Bronchial epithelial cell (primary cell): ENCODE results near the gene MYO1D. TPM values are rescaled to one million over a fixed set of nuclear protein-coding genes. Genes with fewer than 3 reads are reported as not detected.
A peak's percentile ranks its signal among the peaks of the same experiment; 100 is the strongest.

Source experiments
- DNase-seq: peaks from one replicate; pipeline ENCODE4 v3.0.0-alpha.2; 2010; ENCODE audit warnings: low read depth
- FAIRE-seq: peaks from 2 replicates; lab custom pipeline; 2011; peaks lifted over from hg19 to GRCh38; lab: Jason Lieb, UNC
- H3K27me3 ChIP-seq: 2 replicates; pipeline ENCODE4 v1.5.1; 2011; ENCODE audit warnings: low read length; ENCODE audit not compliant: control insufficient read depth, insufficient read depth
- H3K36me3 ChIP-seq: 2 replicates; pipeline ENCODE4 v1.5.1; 2011; ENCODE audit warnings: low read length; ENCODE audit not compliant: control insufficient read depth, insufficient read depth
- H3K4me3 ChIP-seq: 2 replicates; pipeline ENCODE4 v1.5.1; 2011; ENCODE audit warnings: mild to moderate bottlenecking, low read depth, low read length, control low read depth
- total RNA-seq: library from RNA; depleted of rRNA; stranded (reverse); fragments of >200 nt; gene quantifications from 2 replicates; pipeline ENCODE4 v1.2.1, GENCODE V29; 2014
- TF ChIP-seq, protein P1 (sequence below): IDR thresholded peaks from 2 replicates; pipeline ENCODE4 v1.5.1; 2011; ENCODE audit warnings: mild to moderate bottlenecking, moderate library complexity, low read length, control low read depth, inconsistent platforms; ENCODE audit not compliant: insufficient read depth, severe bottlenecking

Gene MYO1D
- total RNA-seq, 1 donor from 2014 or later, result 35.8 TPM

DNA sequence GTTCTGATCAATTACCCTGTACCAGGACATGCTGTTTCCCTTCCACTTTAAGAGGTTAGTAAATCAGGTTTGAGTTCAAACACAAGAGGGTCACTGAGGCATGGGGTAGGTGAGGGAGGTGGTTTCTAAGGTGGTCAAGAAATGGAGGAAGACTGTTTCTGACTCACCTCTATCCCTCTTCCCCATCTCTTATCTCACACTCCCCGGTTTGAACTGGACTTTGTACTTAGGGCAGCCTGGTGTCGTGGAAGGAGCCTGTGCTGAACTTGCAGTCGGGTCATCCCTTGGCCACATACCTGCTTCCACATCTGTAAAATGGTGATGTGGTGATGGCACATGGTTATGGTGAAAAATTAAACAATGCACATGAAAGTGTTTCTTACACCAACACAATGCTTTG lies 33.8 kb upstream of the MYO1D start:
- FAIRE-seq (peak; percentile 23), DNase-seq (no peak)
- TF ChIP-seq, protein P1, sequence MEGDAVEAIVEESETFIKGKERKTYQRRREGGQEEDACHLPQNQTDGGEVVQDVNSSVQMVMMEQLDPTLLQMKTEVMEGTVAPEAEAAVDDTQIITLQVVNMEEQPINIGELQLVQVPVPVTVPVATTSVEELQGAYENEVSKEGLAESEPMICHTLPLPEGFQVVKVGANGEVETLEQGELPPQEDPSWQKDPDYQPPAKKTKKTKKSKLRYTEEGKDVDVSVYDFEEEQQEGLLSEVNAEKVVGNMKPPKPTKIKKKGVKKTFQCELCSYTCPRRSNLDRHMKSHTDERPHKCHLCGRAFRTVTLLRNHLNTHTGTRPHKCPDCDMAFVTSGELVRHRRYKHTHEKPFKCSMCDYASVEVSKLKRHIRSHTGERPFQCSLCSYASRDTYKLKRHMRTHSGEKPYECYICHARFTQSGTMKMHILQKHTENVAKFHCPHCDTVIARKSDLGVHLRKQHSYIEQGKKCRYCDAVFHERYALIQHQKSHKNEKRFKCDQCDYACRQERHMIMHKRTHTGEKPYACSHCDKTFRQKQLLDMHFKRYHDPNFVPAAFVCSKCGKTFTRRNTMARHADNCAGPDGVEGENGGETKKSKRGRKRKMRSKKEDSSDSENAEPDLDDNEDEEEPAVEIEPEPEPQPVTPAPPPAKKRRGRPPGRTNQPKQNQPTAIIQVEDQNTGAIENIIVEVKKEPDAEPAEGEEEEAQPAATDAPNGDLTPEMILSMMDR, result no peak
- H3K27me3 ChIP-seq, result no peaks in the 10 kb centered on the region
- H3K36me3 ChIP-seq, result no peaks in the 10 kb centered on the region
- H3K4me3 ChIP-seq, result no peak overlapping the region

DNA sequence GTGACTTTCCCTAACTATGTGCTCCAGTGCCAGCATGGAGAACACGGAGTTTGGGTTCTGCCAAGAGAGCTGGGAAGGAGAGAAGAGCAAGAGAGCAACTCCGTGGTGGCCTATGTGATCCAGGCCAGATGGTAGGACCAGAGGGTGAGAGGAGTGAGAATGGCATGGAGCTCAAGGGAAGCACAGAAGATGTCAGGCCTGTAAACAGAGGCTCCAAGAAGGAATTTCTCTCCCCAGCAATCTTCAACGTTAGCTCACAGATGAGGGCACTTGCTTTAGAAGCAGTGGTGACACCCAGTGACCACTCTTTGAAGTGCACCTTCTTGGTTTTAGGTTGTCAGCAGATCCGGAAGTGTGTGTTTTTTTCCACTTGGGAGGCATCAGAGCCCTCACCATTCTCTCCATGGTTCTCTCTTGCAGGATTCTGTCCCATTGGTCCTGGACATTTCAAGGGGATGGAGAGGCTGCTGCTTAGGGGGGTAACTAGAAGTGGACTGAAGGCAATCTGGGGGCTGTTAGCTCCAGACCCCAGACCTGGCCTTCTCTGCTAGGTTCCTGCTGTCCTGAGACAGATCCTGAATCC lies 33.0 kb upstream of the MYO1D start:
- H3K27me3 ChIP-seq, result no peaks in the 10 kb centered on the region
- H3K36me3 ChIP-seq, result no peaks in the 10 kb centered on the region
- DNase-seq, result peak; percentile 85
- no peak overlapping the region for H3K4me3 ChIP-seq
- FAIRE-seq, result peak; percentile 90
- TF ChIP-seq, protein P1, result peak; percentile 86

DNA sequence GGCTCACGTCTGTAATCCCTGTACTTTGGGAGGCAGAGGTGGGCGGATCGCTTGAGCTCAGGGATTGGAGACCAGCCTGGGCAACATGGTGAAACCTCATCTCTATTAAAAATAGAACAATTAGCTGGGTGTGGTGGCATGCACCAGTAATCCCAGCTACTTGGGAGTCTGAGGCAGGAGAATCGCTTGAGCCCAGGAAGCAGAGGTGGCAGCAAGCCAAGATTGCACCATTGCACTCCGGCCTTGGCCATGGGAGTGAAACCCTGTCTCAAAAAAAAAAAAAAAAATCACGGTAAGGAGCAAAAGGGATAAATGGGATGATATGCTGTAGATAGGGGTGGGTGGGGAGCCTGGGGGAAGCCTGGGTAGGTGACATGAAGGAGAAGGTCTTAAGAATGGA lies 30.7 kb upstream of the MYO1D start:
- no peak for FAIRE-seq
- Histone ChIP-seq H3K36me3 (no peaks in the 10 kb centered on the region), H3K27me3 (no peaks in the 10 kb centered on the region), H3K4me3 (no peak overlapping the region)
- TF ChIP-seq, protein P1, result no peak
- DNase-seq, result no peak

DNA sequence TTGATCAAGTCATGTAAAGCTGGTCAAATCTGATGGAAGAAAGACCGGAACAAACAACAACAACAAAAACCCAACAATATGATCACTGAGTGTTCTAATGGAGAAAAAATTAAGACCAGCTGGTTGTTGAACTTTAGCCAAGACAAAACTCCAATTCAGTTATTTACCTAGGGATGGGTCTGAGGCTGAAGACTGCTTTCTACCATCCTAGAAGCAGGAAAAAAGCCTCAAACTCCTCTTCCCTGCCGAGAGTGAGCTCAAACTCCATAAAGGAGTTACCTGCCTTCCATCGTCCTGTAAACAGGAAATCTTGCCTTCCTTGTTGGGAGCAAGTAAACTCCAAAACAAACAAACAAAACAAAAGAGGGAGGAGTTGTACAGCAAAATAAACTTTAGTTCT lies 28.0 kb upstream of the MYO1D start:
- DNase-seq, result no peak
- TF ChIP-seq, protein P1, result no peak
- FAIRE-seq, result no peak
- Histone ChIP-seq H3K4me3 (no peak overlapping the region), H3K27me3 (no peaks in the 10 kb centered on the region), H3K36me3 (no peaks in the 10 kb centered on the region)

DNA sequence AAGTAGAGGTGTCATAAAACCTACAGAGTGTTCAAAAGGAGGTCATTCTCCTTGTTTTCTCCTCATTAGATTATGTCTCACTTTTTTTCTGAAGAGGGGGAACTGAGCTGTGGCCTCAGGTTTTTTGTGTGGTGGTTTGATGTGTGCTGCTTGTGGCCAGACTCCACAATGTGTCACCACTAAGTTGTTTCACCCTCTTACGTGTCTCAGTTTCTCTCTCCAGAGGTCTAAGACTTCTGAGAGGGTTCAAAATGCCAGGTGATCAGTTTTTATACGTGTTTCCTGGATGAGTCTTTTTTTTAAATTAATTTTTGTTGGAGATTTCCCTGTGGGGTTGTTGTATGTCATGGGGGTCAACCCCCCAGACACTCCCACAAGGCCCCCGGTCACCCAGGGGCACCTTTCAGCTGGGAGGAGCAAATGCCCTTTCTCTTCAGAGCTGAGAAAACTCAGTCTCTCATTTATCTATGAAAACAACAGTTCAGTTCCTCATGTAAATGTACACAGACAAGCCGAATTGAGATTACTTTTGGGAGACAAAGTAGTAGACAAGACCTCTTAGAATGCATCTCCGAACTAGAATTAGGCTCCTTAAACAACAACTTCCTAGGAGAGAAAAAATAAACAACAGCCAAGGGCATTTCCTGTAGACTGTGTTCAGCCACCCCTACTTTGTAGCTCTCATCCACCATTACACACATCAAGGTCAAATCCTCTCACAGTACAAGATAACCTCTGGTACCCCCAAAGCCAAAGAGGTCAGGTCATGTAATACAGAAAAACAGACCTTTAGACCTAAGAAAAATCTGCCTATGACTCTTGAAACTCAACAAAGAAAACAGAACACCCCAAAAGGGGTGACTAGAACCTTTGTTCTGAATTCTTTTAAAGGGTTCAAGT lies 27.1 kb upstream of the MYO1D start:
- H3K4me3 ChIP-seq, result no peak overlapping the region
- FAIRE-seq (no peak), DNase-seq (no peak)
- TF ChIP-seq, protein P1, result no peak
- no peaks in the 10 kb centered on the region for H3K36me3 ChIP-seq
- H3K27me3 ChIP-seq, result no peaks in the 10 kb centered on the region
